B cell (primary cell): ENCODE results near the gene TRIM44.

ENCODE experiments used
- EZH2 ChIP-seq: IDR thresholded peaks from 2 replicates; pipeline ENCODE4 v1.6.1; 2012; ENCODE audit warnings: borderline replicate concordance, low read depth, mild to moderate bottlenecking, moderate library complexity, low read length; ENCODE audit not compliant: insufficient read depth, poor library complexity, severe bottlenecking
- TF ChIP-seq, protein P1 (sequence below): fragments of 200-600 bp; IDR thresholded peaks from one replicate; pipeline ENCODE4 v1.8.0; 2022; ENCODE audit warnings: antibody characterized with exemption, mild to moderate bottlenecking

DNA sequence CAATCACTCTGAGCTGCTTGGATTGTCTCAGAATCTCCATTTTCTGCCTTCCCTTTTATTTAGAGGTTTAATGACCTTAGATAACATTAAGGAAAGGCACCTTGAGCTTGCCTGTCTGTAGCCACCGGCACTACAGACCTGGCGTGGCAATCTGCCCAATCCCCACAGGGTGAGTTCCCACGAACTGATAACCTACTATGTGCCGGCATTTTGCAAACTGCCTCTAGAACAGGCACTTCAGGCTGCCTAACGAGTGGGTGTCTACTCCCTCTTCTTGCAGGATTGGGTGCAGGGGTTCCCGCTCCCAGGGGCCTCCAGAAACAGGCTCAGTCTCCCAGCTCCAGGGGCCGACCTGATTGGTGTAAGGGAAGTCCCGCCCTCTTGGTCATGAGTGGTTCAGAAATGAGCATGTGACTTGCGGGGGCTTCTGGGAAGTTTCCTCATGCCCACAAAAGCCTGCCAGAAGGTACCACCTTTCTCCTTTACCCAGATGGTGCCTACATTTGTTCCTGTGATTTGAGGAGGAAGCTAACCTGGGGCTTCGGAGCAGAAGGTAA is 161.2 kb downstream of the TRIM44 start:
- TF ChIP-seq, protein P1, sequence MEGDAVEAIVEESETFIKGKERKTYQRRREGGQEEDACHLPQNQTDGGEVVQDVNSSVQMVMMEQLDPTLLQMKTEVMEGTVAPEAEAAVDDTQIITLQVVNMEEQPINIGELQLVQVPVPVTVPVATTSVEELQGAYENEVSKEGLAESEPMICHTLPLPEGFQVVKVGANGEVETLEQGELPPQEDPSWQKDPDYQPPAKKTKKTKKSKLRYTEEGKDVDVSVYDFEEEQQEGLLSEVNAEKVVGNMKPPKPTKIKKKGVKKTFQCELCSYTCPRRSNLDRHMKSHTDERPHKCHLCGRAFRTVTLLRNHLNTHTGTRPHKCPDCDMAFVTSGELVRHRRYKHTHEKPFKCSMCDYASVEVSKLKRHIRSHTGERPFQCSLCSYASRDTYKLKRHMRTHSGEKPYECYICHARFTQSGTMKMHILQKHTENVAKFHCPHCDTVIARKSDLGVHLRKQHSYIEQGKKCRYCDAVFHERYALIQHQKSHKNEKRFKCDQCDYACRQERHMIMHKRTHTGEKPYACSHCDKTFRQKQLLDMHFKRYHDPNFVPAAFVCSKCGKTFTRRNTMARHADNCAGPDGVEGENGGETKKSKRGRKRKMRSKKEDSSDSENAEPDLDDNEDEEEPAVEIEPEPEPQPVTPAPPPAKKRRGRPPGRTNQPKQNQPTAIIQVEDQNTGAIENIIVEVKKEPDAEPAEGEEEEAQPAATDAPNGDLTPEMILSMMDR, result no peak
- TF ChIP-seq EZH2, result no peak
